WTC11 (cell line): Measurements from ENCODE around the gene PDXK.

Experiments
- CREB1 ChIP-seq: sonication (generic); formaldehyde crosslinking; IDR thresholded peaks from 2 replicates; pipeline ENCODE4 v1.8.0; 2023; ENCODE audit warnings: mild to moderate bottlenecking, missing genetic modification reagents
- CTCF ChIP-seq: fragments of 200-600 bp; IDR thresholded peaks from 2 replicates; pipeline ENCODE4 v1.8.0; 2022; ENCODE audit warnings: antibody characterized with exemption
- GABPB1 ChIP-seq: sonication (generic); formaldehyde crosslinking; IDR thresholded peaks from 2 replicates; pipeline ENCODE4 v1.8.1; 2023; ENCODE audit warnings: mild to moderate bottlenecking, missing genetic modification reagents
- HMGXB4 ChIP-seq: sonication (generic); formaldehyde crosslinking; IDR thresholded peaks from 2 replicates; pipeline ENCODE4 v1.8.1; 2023; ENCODE audit warnings: mild to moderate bottlenecking, moderate library complexity, missing genetic modification reagents
- IRF1 ChIP-seq: sonication (generic); formaldehyde crosslinking; IDR thresholded peaks from 2 replicates; pipeline ENCODE4 v1.8.0; 2023; ENCODE audit warnings: missing genetic modification reagents
- TP53 ChIP-seq: sonication (generic); formaldehyde crosslinking; IDR thresholded peaks from 2 replicates; pipeline ENCODE4 v1.8.1; 2023; ENCODE audit warnings: mild to moderate bottlenecking, missing genetic modification reagents
- ZBTB43 ChIP-seq: sonication (generic); formaldehyde crosslinking; IDR thresholded peaks from 2 replicates; pipeline ENCODE4 v1.8.1; 2023; ENCODE audit warnings: mild to moderate bottlenecking, missing genetic modification reagents

GRCh38 chr21:43693981-43694380 is 24.9 kb upstream of the PDXK start:
- TF ChIP-seq ZBTB43: no peak
- TF ChIP-seq HMGXB4: no peak
- TF ChIP-seq IRF1 (CRISPR knock-in tag): no peak
- no peak for TF ChIP-seq GABPB1 (CRISPR knock-in tag)
- TF ChIP-seq CTCF: no peak
- no peak for TF ChIP-seq CREB1 (CRISPR knock-in tag)
- TF ChIP-seq TP53 (CRISPR knock-in tag): no peak
